Measurements from ENCODE around the gene CHI3L2.

The CHI3L2 gene

DNA sequence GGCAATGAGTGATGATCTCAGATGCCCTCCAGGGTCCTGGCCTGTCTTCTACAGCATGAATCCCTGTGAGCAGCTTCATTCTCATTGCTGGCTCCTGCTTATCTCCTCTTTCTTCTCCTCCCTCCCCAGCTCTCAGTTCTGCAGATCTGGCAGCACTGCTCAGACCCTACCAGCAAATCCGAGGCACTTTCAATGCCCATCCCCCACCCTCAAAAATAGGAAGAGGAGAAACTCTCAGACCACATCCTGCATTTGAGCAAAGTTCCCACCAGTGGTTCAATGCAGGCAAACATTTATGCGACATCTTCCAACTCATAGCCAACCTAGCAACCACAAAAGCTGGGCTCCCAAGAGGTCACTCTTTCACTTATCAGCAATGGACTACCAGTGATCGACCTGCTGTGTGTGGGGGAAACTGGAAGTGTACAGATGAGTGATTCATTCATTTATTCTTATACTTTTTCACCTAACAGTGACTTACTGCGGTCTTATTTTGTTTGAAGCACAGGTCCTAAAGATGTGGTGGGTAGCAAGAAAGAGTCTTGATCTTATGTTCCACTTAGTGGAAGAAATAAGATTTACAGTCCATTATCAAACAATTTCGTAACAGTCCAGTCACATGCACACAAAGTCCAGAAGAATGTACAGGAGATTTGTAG is 5.8 kb upstream of the CHI3L2 start:
- DNase-seq, result no peak

DNA sequence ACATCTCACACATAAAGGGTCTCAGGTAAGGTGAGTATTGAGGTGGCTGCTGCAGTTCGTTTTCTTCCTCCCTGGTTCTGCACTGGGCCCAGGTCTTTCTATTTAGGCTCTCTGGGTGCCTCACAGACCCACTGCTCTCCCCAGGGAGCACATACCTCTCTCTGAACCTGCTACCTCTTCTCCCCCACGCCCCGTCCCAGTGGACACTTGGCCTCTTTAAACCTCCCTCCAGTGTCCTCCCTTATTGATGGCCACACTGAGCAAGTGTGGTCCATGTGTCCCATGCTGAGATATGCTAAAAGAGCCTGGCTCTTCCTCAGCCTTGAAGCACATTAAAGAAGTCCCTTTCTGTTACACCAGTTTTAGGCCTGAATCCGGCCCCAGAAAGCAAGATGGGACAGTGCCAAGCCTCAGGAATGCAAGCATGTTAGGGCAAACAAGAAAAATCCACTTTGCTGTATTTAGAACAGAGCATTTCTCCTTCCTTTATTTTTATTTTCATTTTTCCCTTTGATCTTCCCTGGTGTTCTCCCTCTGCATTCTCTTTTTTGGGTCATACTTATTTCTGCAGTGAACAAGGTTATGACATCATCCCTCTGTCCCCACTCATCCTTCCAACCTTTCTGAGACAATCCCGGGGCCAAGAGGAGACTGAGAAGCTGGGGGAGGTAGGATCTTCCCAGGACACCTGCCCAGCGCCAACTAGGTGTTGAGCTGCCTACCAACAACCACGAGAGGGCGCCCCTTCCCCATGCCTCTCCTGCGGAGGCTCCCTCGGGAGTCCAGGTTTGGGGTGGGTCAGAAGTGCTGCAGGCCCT is 5.0 kb upstream of the CHI3L2 start:
- DNase-seq, result no peak

DNA sequence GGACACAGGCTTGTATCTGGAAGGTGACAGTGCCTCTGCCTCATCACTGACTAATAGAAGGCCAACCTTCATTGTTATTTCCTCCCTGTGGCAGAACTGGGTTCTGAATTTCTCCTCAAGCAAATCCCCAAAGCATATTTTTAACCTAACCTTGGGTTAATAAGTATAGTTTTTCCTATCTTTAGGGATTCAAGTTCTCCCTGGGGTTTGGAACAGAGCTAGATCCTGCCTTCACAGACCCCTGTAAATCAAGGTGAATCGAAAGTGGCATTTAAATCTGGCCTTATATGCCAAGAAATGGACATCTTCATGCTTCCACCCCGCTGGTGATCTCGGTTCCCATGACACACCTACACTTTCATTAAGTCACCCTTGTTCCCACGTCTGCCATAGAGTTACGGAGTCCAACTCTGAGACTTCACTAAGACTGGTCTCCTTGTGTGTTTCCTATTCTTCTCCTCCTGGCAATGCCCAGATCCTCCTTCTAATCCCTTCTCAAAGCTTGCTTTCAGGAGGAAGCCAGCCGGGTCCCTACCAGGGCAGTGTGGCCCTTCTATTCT is 4.3 kb upstream of the CHI3L2 start:
- no peak for DNase-seq

DNA sequence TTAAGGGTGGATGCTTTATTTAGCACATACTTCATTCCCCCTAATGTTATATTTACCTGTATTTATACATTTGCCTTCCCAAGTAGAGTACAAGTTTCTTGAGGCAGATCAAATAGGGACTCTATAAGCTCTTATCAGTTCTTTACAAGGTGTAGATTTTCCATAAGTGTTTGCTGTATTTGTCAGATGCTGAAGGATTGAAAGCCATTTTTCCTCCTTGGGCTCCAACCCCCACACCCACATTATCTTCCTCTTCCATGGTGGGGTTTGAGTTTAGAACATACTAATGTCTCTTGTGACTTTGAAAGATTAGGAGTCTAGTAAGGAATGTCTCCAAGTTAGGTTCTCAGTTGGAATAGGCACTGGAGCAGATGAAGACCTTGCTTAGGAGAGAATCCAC is 2.4 kb upstream of the CHI3L2 start:
- no peak for DNase-seq

DNA sequence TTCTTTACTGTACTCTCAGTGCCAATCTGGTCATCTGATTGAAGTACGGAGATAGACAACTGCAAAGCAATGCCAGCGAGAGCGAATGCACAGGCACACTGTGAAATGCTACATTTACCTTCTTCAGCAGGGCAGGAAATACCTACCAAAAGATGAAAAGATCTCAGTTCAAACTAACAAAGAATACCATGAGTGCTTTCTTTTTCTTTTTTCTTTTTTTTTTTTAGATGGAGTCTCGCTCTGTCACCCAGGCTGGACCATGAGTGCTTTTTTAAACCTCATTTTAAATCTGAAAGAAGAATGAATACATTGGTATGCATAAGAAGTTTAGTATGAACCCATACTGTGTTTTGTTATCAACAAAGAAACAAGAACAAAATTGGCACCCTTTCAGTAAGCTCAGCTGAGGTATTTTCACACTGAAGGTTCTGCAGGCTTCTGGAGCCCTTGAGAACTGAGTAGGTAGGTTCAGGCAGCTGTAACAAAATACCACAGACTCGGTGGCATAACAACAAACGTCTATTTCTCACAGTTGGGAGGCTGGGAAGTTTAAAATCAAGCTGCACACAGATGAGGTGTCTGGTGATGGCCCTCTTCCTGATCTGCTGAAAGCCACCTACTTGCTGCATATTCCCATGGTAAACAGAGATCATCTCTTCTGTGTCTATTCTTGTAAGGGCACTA is 1.7 kb upstream of the CHI3L2 start:
- no peak for DNase-seq

DNA sequence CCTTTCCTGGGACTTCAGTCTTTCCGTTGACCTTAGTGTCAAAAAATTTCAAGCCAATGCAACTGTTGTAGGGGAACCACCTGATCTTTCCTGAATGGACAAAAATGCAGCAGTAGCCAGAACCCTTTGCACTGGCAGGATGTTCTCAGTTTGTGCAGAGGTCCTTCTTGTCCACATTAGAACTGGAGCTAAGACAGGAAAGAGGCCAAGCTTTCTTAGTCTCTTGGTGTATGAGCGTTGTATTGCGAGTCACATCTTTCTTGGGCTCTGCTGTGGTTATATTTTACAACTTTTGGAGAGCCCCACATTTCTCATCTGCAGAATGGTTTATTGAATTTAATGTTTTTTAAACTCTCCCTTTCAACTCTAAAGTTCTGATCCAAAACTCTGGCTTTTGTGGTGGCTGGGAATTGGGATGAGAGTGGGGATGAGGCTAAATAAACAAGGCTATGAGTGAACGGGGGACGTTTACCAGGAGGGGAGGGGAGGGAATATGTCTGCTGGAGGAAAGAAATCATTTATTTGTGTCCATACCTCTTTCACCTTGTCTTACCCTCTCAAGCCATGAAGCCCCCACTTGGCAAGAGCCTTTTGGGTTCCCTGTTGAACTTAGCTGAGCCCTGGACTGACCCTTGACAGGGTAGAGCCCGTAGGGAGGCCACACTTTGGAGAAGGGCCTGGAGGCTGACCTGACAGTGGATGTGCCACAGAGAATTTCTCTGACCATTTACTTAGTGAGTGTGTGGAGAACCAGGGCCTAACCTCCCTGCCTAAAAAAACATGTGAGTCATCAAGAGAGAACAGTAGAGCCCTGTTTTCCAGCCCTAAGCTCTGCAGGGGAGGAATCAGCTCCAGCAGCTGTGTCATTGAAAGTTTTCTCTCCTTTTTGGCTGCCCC is 586 bp downstream of the CHI3L2 start:
- no peak for DNase-seq

DNA sequence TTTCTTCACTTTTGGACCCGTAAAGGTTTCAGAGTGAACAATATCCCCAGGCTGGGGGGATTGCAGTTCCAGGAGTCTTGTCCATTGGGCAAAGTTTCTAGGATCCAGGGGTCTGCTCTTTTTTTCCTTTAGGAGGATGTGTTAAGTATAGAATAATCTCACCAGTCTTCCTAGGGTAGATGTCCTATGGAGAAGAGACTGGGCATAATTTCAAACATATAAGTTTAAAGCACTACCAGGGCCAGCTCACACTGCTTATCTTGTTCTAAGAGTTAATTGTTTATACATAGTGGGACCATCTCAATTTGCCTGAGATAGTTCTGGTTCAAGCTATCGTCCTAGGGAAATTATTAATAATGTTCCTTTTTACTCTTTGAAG is 1.2 kb downstream of the CHI3L2 start:
- DNase-seq, result no peak

DNA sequence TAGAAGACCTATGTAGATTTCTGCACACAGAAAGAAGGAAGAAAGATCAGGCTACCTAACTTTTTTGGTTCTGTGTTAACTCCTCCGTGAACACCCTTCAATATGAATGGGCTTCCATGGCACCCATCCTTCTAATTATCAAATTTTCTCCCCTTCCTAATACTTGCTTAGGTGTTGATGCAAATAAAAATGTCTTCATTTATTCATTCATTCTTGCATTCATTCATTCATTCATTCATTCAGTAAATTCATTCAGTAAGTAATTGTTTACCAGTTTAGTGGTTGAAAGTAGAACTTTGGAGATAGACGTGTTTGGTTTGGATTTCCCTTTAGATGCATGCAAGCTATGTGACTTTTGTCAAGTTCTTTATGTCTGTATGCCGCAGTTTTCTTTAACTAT is 4.6 kb downstream of the CHI3L2 start:
- no peak for DNase-seq

DNA sequence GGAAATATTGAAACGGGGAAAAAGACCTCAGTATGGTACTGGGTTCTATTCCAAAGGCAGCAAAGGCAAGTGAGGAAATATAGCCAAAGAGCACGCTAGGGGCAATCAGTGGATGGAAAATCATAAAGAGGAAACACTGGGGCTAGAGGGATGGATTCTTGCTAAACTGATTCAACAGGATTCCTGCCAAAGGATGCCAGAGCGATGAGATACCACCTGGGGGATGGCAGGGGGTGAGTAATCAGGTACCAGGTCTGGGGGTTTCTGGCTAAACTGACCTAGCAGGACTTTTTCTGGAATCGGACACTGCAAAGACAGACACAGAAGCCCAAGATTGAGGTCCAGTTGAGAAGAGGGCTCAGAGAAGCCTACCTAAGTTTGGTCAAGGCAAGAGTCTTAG is 6.7 kb downstream of the CHI3L2 start:
- no peak for DNase-seq

DNA sequence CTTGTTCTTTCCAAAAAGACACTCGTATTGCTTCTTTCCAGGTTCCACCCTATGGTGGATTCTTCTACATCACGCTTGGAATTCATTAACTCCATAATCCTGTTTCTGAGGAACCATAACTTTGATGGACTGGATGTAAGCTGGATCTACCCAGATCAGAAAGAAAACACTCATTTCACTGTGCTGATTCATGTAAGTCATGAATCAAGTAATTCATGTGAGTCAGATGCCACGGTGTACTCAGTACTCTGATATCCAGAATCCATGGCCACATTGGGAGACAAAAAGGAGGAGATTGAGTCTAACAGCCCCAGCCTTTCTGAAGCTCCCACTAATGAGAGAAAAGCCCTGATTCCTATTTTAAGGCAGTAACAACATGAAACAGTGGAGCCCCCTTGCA is 7.4 kb downstream of the CHI3L2 start:
- DNase-seq, result no peak

DNA sequence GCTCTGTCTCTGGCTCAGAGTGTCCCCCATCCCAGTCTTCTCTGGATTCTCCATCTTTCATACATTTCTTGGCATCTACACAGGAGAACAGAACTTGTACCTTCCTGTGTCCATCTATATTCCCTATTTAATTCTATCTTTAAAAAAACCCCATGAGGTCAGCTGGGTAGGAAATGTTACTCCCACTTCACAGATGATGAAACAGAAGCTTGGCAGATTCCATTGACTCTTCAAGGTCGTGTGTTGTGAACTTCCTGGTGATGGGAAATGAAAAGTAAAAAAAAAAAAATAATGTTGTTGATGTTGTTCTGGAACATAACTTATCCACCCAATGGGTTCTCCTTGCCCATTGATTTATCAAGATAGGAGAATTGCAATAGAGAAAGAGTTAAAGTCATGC is 8.9 kb downstream of the CHI3L2 start:
- DNase-seq, result no peak

DNA sequence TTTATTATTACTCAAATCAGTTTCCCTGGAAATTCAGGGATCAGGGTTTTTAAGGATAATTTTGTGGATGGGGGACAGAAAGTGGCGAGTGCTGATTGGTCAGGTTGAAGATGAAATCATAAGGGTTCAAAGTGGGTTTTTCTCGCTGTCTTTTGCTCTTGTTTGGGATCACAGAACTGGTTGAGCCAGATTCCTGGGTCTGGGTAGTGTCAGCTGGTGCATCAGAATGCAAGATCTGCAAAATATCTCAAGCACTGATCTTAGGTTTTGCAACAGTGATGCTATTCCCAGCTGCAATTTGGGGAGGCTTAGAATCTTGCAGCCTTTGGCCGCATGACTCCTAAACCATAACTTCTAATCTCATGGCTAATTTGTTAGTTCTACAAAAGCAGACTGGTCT is 9.3 kb downstream of the CHI3L2 start:
- no peak for DNase-seq

DNA sequence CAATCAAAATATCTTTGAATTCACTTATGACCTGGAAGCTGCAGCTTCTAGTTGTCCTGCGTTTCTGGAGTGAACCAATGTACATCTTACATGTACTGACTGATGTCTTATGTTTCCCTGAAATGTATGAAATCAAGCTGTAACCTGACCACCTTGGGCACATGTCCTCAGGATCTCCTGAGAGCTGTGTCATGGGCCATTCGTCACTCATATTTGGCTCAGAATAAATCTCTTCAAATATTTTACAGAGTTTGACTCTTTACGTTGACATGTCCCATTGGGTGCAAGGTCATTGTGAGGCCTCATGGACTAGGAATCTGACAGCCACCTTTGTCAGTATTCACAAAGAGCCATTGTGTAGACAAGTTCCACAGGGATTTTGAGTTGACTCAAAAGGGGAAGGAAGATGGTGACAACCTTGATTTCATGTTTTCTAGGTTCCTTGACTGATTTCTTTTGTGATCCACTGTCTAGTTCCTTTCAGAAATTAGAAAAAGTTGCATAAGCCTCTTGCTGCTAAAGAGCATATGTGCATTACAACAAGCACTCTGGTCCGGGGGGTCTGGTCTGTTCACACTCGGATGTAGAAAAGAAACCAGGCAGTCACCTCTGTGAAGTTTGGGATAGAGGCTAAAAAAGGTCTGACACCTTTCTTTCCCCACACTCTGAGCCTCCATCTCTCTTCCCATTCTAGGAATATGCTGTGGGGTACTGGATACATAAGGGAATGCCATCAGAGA is 10.7 kb downstream of the CHI3L2 start:
- no peak for DNase-seq

DNA sequence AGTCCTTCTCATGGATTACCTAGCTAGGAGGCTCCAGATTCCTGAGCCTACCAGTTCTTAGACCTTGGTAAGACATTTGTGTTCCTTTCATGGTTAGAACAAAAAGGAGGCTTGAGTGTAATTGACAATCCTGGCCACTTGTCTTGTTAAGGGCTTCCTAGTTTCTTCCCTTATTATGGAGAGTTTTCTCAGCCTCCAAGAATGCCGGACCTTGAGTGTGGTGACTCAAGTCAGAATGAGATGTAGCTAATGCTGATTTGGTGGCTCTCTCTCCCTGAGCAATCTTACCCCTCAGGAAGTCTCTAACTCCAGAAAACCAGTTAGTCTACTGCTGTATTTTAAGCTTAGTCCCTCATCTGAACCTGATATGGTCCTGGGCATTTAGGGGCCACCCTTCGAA is 14.3 kb downstream of the CHI3L2 start:
- DNase-seq, result no peak

DNA sequence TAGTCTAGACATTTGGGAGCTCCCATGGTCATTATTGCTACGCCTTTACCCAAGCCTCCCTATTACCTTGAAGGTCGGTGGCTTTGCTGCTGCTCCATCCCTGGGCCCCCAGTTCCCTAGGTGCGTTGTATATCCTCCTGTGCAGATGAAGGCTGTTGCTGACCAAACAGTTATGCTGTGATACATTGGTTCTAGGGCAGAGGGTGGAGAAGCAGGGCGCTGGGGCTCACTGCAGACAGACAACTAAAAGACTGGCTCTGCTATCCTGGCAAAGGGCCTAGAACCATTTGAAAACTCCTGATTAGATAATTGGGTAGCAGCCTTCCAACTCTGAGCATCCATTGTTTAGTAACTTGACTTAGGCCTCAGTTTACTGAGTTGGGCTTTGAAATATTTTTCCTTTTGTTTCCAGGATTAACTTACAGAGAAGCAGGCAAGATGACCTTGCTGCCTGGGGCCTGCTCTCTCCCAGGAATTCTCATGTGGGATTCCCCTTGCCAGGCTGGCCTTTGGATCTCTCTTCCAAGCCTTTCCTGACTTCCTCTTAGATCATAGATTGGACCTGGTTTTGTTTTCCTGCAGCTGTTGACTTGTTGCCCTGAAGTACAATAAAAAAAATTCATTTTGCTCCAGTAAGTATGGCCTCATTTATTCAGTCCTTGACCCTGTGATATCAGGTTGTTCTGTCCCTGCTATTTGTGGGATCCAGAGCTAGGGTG is 15.5 kb downstream of the CHI3L2 start:
- DNase-seq, result no peak

DNA sequence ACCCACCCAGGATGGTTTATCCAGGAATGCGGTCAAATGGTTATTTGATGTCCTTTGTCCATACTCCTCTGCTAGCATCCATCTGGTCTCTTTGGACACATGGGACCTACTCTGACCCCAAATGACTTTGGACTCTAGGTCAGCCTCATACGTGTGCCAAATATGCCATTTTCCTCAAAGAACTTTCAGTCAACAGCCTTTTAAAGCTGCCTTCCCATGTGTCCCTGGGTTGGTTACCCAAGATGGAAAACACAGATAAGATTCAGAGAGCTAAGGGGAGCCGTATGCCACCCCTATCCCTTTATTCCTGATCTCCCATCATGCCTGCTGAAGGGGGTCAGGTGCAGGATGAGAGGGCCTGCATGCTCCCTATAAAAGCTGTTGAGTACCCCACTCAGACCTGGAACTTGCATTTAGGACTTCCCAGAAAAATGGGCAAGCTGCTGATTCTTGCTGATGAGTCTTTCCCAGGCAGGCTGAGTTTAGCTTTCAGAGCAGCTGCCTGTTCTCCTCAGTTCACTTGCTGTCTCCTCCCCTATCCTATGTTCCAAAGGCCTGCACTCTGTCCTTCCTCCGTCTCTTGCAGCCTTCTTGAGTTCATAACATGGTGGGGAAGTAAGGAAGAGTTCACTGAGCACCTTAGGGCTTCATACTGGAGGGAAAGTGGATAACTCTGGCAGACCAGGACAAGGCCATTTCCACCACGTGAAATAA is 19.8 kb downstream of the CHI3L2 start:
- no peak for DNase-seq

DNA sequence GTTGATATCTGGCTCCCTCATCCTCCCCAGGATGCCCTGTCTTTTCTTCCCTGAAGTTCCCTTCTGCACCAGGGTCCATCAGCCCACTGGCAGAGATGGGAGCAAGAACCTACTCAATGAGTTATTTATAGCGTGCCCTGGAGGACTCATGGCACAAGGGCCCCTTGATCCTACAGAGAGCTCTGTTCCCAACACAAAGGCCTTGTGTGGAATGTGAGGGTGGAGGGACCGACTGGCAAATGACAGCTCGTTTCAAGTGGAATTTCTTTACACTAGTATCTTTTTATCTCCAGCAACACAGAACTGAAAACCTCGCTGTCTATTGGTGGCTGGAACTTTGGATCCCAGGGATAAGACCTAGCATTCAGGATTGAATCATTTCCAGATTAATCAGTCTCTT is 22.4 kb downstream of the CHI3L2 start:
- no peak for DNase-seq

DNA sequence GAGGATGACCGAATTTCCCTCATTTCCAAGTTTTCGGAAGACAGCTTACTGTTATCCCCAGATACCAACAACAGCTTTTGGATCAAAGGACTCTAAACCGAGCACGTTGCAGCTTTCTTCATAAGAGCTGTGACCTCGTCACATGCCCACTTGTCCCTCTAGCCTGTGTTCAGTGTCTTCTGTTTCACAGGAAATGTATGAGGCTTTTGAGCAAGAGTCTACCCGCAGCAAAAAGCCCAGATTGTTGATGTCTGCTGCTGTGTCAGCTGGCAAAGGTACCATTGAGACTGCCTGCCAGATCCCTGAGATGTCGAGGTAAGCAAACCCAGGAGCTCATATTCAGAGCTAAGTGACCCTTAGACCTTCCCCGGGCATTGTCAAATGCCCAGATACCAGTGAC is 24.1 kb downstream of the CHI3L2 start:
- no peak for DNase-seq

DNA sequence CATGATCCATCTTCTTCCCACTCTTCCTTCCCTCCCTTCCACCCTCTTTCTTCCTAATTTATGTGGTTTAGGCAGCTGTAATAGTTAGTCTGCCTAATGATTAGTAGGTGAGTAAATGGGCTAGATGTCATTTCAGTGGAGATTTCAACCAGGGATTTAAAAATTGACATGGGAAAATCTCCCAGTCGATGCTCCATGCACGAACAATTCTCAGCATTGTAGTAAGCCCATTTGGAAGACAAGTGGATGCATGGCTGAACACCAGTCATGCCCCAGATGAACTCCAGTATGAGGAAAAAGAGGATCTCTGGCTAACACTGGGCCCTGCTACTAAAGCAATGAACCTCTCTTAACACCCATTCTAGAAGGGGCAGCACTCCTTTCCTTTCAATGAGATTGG is 25.3 kb downstream of the CHI3L2 start:
- no peak for DNase-seq

DNA sequence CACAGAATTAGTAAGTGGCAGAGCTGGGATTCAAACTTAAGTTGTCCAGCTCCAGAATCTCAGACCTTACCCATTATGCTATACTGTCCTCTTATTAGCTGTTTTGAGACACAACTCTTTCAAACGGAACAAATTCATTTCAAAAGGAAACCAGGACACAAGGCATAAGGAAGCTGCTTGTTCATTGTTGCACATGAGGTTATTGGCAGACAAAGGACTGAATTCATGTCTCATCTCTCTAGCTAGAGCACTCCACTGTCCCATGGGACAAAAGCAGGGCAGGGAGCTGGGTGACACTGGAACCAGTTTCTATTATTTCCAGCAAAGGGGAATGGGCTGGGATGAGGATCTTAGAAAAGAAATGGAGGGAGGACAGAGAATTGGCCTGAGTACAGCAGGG is 26.4 kb downstream of the CHI3L2 start:
- DNase-seq, result no peak
